Chondrocyte (in vitro differentiated cells): ENCODE results near the gene ELL2. TPM values are rescaled to one million over a fixed set of nuclear protein-coding genes. Genes with fewer than 3 reads are reported as not detected.

ENCODE experiments used
- DNase-seq: peaks from one replicate; pipeline ENCODE4 v3.0.0; 2021; ENCODE audit warnings: mixed read lengths, low spot score
- H3K27ac Mint-ChIP-seq: one replicate; pipeline ENCODE4 v1.8.0; 2021; ENCODE audit warnings: mild to moderate bottlenecking, moderate library complexity, mixed read lengths; ENCODE audit not compliant: unreplicated experiment
- H3K27me3 Mint-ChIP-seq: 2 replicates; pipeline ENCODE4 v1.8.0; 2021; ENCODE audit warnings: low read depth, mixed read lengths
- H3K36me3 Mint-ChIP-seq: 2 replicates; pipeline ENCODE4 v1.8.0; 2021; ENCODE audit warnings: low read depth, mixed read lengths
- H3K4me1 Mint-ChIP-seq: 2 replicates; pipeline ENCODE4 v1.8.0; 2021; ENCODE audit warnings: low read depth, mild to moderate bottlenecking, mixed read lengths
- H3K4me3 Mint-ChIP-seq: one replicate; pipeline ENCODE4 v1.8.0; 2021; ENCODE audit warnings: mild to moderate bottlenecking, moderate library complexity, mixed read lengths; ENCODE audit not compliant: unreplicated experiment
- H3K9me3 Mint-ChIP-seq: 2 replicates; pipeline ENCODE4 v1.8.0; 2021; ENCODE audit warnings: low read depth, mixed read lengths
- total RNA-seq: library from RNA; stranded (reverse); gene quantifications from 3 replicates; pipeline ENCODE4 v1.2.1, GENCODE V29; 2021
- TF ChIP-seq, protein P1 (sequence below): fragments of 200-600 bp; sonication (generic); IDR thresholded peaks from 2 replicates; pipeline ENCODE4 v1.5.0; 2021; ENCODE audit warnings: antibody characterized with exemption, mild to moderate bottlenecking, moderate library complexity

The ELL2 gene
- total RNA-seq, 1 donor from 2014 or later = 51.7 TPM

DNA sequence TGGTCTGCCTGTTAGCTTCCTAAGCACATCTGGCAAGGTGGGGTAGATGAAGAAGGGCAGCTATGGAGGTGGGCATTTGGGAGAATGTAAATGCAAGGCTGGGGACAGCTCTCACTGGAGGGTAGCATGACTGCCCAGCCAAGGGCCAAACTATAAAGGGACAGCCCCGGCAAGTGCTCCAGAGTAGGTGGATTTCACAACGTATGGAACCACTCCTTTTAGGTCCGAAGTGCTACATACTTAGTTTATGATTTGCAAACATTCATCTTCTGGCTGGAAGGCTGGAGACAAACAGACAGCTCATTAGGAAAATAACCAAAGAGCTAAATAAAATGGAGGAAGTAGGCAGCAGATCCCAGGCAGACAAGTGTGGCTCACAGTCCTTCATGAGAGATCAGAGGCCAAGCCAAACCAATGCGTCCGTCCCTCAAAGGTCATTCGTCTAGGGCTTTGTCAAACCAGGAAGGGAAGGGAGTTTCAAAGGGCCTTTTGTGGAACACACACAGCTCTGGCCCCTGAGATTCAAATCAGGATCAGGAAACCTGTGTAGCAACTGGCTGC is 96.6 kb downstream of the ELL2 start:
- H3K4me3 Mint-ChIP-seq = no peak overlapping the region
- TF ChIP-seq, protein P1, sequence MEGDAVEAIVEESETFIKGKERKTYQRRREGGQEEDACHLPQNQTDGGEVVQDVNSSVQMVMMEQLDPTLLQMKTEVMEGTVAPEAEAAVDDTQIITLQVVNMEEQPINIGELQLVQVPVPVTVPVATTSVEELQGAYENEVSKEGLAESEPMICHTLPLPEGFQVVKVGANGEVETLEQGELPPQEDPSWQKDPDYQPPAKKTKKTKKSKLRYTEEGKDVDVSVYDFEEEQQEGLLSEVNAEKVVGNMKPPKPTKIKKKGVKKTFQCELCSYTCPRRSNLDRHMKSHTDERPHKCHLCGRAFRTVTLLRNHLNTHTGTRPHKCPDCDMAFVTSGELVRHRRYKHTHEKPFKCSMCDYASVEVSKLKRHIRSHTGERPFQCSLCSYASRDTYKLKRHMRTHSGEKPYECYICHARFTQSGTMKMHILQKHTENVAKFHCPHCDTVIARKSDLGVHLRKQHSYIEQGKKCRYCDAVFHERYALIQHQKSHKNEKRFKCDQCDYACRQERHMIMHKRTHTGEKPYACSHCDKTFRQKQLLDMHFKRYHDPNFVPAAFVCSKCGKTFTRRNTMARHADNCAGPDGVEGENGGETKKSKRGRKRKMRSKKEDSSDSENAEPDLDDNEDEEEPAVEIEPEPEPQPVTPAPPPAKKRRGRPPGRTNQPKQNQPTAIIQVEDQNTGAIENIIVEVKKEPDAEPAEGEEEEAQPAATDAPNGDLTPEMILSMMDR = no peak

DNA sequence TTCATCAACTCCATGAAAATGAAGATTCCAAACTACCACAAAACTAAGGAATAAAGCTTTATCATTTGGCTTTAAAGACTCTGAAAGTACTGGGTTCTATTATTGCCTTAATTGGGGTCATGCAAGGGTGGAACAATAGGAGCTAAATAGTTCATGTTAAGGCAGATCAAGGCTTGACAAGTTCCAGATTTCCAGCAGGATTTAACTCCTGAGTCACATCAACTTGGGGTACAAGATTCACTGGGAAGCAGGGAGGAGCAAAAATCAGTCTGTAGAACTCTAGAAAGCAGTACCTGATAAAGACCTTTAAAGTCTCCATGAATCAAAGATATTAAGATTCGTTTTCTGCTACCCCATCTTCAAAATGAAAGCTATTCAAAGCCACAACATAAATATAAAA is 97.2 kb downstream of the ELL2 start:
- Mint-ChIP-seq H3K27me3 (no peaks in the 10 kb centered on the region), H3K36me3 (no peaks in the 10 kb centered on the region), H3K4me3 (no peak overlapping the region), H3K4me1 (peaks cover 51% of the 10 kb centered on the region), H3K27ac (no peak overlapping the region), H3K9me3 (no peaks in the 10 kb centered on the region)
- TF ChIP-seq, protein P1 = no peak
- DNase-seq = no peak

More for the DNA sequence above, 96.6 kb downstream of the ELL2 start:
- Mint-ChIP-seq H3K27me3 (no peaks in the 10 kb centered on the region), H3K36me3 (no peaks in the 10 kb centered on the region), H3K27ac (peak overlapping the region; percentile 5), H3K9me3 (no peaks in the 10 kb centered on the region), H3K4me1 (peaks cover 50% of the 10 kb centered on the region)
- DNase-seq = no peak

DNA sequence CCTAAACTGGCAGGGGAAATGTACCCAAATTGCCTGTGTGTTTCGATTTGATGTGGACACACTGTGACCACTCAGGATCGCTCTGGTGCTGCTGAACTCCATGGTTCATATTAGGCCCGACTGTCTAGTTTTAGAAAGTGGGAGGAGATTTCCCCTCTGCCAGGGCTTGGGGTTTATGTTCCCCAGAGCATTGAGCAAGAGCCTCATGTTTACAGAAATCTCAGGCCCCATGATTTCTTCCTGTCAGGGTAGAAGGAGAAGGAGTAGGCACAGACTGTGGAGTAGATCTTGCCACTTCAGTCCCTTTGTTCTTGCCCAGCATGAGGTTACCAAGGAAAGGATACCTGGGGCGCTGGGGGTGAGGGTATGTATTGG is 98.3 kb downstream of the ELL2 start:
- H3K36me3 Mint-ChIP-seq = no peaks in the 10 kb centered on the region
- no peak for DNase-seq

DNA sequence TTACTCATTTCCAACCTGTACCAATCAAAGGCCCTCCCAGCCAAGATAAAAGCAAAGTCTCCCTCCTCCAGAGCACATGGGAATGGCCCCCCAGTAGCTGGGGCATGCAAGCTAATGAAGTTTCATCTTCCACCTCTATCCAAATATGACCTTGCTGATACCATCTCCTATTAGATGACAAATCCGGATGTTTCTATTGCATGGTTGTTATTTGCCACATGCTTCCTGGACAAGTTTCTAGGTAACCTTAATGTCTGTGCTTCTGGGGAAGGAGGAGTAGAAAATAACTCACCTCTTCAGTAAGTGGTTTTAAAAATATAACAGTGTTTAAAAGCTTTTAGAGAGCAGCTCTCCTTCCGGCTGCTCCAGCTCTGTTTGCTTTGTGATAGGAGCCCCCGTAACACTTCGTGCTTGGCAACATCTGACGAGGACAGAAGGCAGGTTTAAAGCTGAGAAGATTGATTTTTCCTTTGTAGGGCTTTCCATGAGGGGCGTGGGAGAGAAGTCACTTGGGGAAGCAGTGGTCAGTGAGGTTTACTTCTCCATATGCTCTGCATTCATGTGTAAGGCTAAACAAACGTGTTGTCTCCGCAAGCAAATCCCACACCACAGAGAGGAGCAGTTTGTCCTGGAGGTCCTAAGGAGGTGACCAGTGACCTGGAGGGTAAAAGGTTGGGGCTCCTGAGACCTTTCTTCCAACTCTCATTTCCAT is 98.8 kb downstream of the ELL2 start:
- peaks cover 64% of the 10 kb centered on the region for H3K4me1 Mint-ChIP-seq
- TF ChIP-seq, protein P1 = no peak
- peak overlapping the region; percentile 100 for H3K27ac Mint-ChIP-seq
- H3K36me3 Mint-ChIP-seq = no peaks in the 10 kb centered on the region
- H3K27me3 Mint-ChIP-seq = no peaks in the 10 kb centered on the region
- no peak overlapping the region for H3K4me3 Mint-ChIP-seq
- no peak for DNase-seq
- no peaks in the 10 kb centered on the region for H3K9me3 Mint-ChIP-seq

More for the DNA sequence above, 98.3 kb downstream of the ELL2 start:
- peaks cover 59% of the 10 kb centered on the region for H3K4me1 Mint-ChIP-seq
- H3K4me3 Mint-ChIP-seq = no peak overlapping the region
- TF ChIP-seq, protein P1 = no peak
- no peaks in the 10 kb centered on the region for H3K27me3 Mint-ChIP-seq
- H3K27ac Mint-ChIP-seq = peak overlapping the region; percentile 34
- H3K9me3 Mint-ChIP-seq = no peaks in the 10 kb centered on the region

DNA sequence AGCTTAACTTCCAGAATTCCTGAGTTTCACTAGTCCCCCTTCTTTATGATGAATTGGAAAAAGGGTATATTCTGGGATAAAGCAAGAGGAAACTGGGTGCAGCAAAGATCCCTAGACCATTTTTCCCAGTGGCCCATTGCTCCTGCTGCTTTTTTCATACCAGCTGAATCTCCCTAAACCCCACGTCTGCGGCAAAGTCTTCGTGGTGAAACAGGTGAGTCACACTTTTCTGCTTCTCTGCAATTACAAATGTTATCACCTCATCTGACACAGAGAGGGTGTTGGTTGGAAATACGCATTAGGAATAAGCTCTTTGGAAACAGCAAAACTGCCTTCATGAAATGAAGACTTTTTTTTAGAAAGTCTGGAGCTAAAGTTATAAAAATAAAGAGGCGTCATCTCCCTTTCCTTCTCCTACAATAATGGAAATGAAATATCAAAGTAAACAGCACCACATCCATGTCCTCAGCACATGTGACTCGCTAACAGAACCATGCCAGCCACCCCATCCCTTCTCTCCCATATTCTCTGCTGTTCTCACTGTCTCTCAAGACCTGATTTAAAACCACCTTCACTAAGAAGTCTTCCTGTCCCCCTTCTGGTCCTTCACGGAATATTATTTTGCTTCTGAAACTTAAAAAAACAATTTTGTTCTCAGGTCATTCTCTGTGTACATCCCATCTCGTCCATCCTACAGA is 99.6 kb downstream of the ELL2 start:
- no peaks in the 10 kb centered on the region for H3K9me3 Mint-ChIP-seq
- H3K4me3 Mint-ChIP-seq = peak overlapping the region; percentile 7
- TF ChIP-seq, protein P1 = peak; percentile 53
- no peaks in the 10 kb centered on the region for H3K36me3 Mint-ChIP-seq
- peaks cover 72% of the 10 kb centered on the region for H3K4me1 Mint-ChIP-seq
- peak overlapping the region; percentile 100 for H3K27ac Mint-ChIP-seq
- no peaks in the 10 kb centered on the region for H3K27me3 Mint-ChIP-seq
- DNase-seq = no peak
